Stimulated activated CD8-positive, alpha-beta memory T cell treated with anti-CD3 and anti-CD28 coated beads, Interleukin-12 subunit alpha, Interleukin-12 subunit beta, amount 100 ng/mL, for 1 hour (primary cell): ENCODE measurements around the gene SFTPA1.
"Not testable (repeated sequence)": the region's sequence is repeated elsewhere in the genome, so short reads cannot be mapped to it uniquely, and the experiment has no call there.

Experiments
- DNase-seq: peaks from one replicate; pipeline ENCODE4 v3.0.0-alpha.2; 2020; ENCODE audit warnings: low read depth

SFTPA1 gene

GRCh38 chr10:79610601-79611191 is at the start of gene SFTPA1:
Gene SFTPA1 (plus strand): TSS chr10:79610939. CDS start chr10:79611826, 887 bp downstream.
- DNase-seq, result no peak

DNA sequence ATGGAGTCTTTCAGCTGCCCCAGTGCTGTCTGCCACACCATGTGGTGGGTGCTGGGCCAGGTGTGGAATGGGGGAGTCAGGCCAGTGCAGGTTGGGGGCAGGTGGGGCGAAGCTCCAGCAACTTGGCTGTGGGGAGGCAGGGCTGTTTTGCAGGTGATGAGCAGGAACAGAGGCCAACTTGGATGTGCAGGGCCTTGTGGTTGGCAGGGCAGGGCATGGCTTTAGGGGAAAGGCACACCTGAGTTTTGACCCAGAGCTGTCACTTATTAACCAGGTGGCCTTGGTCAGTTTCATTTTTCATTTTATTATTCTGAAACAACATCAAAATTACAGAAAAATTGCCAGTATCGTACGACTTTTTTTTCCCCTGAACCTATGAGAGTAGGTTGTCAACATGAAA is 49.5 kb upstream of the SFTPA1 start:
- DNase-seq, result no peak

GRCh38 chr10:79562135-79562756 is 48.5 kb upstream of the SFTPA1 start:
- peak; percentile 45 for DNase-seq

- DNase-seq, result no peak
Measured at GRCh38 chr10:79563426-79563825, 47.3 kb upstream of the SFTPA1 start.

- not testable (repeated sequence) for DNase-seq
Measured at GRCh38 chr10:79570624-79571023, 40.1 kb upstream of the SFTPA1 start.

- no peak for DNase-seq
Measured at GRCh38 chr10:79579361-79579760, 31.4 kb upstream of the SFTPA1 start.

DNA sequence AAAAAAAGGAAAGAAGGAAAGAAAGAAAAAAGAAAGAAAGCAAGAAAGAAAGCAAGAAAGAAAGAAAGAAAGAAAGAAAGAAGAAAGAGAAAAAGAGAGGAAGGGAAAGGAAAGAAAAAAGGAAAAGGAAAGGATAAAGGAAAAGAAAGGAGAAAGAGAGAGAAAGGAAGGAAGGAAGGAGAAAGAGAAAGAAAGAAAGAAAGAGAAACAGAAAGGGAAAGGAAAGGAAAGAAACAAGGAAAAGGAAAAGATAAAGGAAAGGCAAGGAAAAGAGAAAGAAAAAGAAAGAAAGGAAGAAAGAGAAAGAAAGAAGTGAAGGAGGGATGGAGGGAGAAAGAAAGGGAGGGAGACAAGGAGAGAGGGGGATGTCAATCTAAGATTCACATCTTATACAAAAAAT is 29.7 kb upstream of the SFTPA1 start:
- DNase-seq, result no peak

- no peak for DNase-seq
Measured at GRCh38 chr10:79582096-79582495, 28.6 kb upstream of the SFTPA1 start.

DNA sequence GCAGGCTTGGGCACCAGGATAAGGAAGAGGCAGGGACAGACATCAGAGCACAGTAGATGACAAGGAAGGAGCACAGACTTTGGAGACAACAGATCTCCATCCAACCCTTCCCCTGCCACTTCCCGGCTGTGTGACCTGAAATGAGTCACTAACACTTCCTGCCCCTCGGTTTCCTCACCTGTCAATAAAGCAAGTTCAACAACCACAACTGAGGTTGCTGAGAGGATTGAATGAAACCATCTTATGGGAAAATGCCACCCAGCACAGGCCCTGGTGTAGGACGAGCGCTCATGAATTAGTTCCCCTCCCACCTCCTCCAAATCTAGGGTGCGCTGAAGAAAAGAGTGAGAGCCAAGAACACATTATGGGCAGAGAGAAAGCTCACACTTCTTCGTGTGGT is 27.8 kb upstream of the SFTPA1 start:
- DNase-seq, result not testable (repeated sequence)

- DNase-seq, result no peak
Measured at GRCh38 chr10:79583488-79584024, 27.2 kb upstream of the SFTPA1 start.

GRCh38 chr10:79585870-79586527 is 24.7 kb upstream of the SFTPA1 start:
- no peak for DNase-seq

DNA sequence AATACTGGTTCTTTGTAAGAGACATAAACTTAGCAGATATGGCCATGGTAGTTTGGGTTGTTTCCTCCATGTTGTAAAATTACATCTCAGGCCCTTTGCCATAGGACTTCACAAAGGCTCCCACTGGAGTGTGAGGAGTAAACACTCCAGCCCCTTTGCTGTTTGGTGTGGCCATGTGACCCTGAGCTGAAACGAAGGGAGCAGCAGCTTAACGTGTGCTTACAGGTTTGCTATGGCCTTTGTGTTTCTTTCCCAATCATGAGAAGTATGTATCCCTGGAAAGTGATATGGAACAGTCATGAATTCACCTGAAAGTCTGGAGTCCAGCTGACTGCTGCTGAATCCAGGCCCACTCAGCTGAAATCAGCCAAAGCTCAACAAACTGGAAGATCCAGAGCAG is 23.8 kb upstream of the SFTPA1 start:
- no peak for DNase-seq

DNA sequence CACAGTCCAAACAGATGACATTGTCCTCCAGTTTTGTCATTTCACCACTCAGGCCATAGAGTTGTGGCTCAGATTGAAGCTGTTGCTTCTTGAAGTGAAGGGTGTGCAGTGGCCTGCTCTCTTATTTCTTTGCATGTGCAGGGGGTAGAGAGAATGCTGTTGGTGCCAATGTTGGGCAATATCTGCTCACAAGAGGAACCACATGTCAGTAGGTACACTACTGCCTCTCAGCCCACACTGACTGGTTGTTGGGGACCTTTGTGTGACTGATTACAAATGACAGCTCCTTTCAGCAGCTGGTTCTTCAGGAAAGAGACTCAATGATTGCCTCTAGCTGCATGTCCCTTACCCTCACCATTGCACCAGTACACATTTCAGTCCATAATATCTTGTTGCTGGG is 21.9 kb upstream of the SFTPA1 start:
- DNase-seq, result no peak

GRCh38 chr10:79593377-79593776 is 17.4 kb upstream of the SFTPA1 start:
- DNase-seq, result no peak

GRCh38 chr10:79594565-79594964 is 16.2 kb upstream of the SFTPA1 start:
- DNase-seq, result not testable (repeated sequence)

GRCh38 chr10:79595510-79595909 is 15.2 kb upstream of the SFTPA1 start:
- no peak for DNase-seq

DNA sequence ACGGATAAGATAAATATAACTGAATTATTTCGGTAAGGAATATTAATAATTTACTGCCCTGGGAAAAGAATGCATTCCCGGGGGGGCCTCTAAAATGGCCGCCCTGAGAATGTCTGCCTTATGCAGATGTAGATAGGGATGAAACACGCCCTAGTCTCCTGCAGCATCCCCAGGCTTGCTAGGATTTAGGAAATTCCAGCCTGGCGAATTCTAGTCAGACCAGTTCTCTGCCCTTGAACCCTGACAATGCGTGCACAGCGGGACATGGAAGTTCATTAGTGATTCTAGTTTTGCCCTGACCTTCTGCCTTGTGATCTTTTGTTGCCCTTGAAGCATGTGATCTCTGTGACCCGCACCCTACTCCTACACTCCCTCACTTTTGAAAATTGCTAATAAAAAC is 11.1 kb upstream of the SFTPA1 start:
- not testable (repeated sequence) for DNase-seq

- DNase-seq, result no peak
Measured at GRCh38 chr10:79601939-79602338, 8.8 kb upstream of the SFTPA1 start.

GRCh38 chr10:79602953-79603352 is 7.8 kb upstream of the SFTPA1 start:
- no peak for DNase-seq

GRCh38 chr10:79604294-79604693 is 6.4 kb upstream of the SFTPA1 start:
- no peak for DNase-seq

GRCh38 chr10:79605308-79605707 is 5.4 kb upstream of the SFTPA1 start:
- DNase-seq, result no peak

GRCh38 chr10:79608505-79609375 is 2.0 kb upstream of the SFTPA1 start:
- DNase-seq, result no peak
